Peyer's patch (tissue), 4 donors: ENCODE results near the gene CSRNP3.

Source experiments
- POLR2A ChIP-seq, 2 donors: fragments of 450-650 bp; IDR thresholded peaks; one replicate each; pipeline ENCODE4 v1.5.1; 2017; ENCODE audit warnings: antibody characterized with exemption in 2 of 2, mild to moderate bottlenecking in 2 of 2, moderate library complexity in 2 of 2
- TF ChIP-seq, protein P1 (sequence below), 6 experiments: fragments of 450-650 bp in 4 of 6; fragments of 200-600 bp in 2 of 6; sonication (generic) in 1 of 6; IDR thresholded peaks; one replicate each; pipeline ENCODE4 v1.5.1; 2017 to 2019; ENCODE audit warnings: antibody characterized with exemption in 6 of 6, mild to moderate bottlenecking in 3 of 6, moderate library complexity in 1 of 6

DNA sequence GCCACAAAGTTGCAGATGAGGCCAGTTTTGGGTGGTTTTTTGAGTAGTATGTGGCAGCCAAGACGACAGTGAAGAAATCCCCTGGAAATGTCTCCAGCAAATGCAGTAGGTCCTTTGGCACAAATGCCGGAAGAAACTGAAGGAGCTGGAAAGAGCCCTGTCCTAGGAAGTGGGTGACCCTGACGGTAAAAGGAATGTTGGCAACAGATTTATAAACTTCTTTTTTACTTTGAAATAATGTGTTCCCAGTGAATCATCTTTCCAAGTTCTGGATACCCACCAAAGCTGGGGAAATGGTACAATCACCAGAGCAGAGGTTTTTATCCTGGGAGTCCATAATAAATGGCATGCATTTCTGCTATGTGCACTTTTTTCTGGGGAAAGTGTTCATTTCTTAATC lies 112.9 kb downstream of the CSRNP3 start:
- TF ChIP-seq, protein P1, sequence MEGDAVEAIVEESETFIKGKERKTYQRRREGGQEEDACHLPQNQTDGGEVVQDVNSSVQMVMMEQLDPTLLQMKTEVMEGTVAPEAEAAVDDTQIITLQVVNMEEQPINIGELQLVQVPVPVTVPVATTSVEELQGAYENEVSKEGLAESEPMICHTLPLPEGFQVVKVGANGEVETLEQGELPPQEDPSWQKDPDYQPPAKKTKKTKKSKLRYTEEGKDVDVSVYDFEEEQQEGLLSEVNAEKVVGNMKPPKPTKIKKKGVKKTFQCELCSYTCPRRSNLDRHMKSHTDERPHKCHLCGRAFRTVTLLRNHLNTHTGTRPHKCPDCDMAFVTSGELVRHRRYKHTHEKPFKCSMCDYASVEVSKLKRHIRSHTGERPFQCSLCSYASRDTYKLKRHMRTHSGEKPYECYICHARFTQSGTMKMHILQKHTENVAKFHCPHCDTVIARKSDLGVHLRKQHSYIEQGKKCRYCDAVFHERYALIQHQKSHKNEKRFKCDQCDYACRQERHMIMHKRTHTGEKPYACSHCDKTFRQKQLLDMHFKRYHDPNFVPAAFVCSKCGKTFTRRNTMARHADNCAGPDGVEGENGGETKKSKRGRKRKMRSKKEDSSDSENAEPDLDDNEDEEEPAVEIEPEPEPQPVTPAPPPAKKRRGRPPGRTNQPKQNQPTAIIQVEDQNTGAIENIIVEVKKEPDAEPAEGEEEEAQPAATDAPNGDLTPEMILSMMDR (IDR thresholded peaks at IDR 0.05): no peak
- TF ChIP-seq POLR2A (IDR thresholded peaks at IDR 0.05): no peak
